SW 1271 (cell line): ENCODE results near the gene ARHGEF1.

Source experiments
- DNase-seq, 2 experiments: peaks; one replicate each; lab custom pipeline; 2025; lab: John Stamatoyannopoulos, UW

ARHGEF1 gene

DNA sequence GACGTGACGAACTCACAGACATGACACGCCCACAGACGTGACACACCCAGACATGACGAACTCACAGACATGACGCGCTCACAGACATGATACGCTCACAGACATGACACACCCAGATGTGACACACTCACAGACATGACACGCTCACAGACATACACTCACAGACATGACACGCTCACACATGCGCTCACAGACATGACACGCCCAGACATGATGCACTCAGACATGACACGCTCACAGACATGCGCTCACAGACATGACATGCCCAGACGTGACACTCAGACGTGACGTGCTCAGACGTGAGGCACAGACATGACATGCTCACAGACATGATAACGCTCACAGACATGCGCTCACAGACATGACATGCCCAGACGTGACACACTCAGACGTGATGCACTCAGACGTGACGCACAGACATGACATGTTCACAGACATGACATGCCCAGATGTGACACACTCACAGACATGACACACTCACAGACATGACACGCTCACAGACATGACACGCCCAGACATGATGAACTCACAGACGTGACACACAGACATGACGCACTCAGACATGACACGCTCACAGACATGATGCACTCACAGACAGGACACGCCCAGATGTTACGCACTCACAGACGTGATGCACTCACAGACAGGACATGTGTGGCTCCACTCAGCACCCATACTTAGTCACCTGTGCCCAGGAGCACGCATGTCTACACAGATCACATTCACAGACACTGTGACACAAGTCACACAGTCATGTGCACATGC is 37.1 kb downstream of the ARHGEF1 start:
- DNase-seq: no peak

DNA sequence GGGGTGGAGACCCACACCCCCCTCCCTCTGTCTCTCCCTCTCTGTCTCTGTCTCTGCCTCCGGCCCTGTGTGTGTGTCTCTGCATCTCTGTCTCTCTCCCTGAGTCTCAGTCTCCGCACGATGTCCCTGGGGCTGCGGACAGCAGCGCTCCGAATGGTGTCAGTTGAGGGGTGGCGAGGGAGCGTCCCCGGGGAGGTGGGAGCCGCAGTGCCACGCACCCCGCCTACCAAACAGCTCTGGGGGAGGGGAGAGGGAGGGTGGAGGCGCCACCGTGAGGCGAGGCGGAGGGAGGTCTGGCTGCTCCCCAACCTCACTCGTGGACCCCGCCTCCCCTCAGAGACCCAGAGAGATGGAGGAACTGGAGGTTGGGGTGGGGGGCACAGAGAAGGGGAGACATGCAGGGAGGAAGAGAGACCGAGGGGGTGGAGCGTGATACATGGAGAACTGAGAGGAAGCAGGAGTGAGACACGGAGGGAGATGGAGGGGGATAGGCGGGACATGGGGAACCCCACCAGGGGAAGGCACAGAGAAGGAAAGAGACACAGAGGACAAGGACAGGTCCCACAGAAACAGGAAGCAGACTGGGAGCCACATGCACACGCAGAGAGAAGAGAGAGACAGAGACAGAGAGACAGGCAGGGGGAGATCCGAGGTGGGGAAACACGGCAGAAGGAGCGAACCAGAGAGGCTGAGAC is 38.0 kb downstream of the ARHGEF1 start:
- DNase-seq: no peak

DNA sequence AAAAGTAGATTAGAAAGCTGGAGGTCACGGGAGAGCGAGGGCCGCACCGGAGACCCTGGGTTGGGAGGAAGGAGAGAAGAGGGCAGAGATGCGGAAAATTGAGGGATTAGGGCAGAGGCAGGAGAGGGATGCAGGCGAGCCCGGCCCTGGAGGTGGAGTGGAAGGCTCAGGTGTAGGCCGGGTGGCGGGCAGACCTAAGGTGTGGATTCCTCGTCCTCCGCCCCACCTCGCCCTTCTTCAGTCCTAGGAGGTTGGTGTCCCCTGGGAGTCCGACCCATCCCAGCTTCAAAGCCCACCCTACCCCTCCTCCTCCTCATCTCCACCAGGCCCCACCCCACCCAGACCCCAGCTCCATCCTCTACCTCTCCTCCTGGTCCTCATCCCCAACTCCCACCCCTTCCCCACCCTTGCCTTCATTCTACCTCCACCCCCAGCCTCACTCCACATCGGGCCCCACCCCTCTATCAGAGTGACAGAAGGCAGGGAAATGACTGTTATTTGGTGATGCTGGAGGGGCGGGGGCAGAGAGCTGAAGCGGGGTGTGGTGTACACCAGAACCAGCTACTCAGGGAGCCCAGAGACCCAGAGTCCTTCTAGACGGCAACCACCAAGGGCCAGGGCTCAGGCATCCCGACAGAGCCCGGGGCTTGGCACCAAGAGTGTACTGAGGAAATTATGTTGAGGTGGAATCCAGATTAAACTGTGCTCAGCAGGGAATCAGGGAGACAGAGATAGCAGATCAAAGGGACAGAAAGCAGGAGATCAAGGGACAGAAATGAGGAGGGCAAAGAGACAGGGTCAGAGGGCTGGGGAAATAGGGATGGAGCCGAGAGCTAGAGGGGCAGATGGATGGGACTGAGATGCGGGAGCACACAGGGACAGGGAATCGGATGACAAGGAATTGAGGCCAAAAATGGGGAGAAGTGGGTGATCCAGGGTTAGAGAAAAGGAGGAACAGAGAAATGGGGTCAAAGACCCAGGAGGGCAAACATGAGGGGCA is 38.9 kb downstream of the ARHGEF1 start:
- DNase-seq: no peak

DNA sequence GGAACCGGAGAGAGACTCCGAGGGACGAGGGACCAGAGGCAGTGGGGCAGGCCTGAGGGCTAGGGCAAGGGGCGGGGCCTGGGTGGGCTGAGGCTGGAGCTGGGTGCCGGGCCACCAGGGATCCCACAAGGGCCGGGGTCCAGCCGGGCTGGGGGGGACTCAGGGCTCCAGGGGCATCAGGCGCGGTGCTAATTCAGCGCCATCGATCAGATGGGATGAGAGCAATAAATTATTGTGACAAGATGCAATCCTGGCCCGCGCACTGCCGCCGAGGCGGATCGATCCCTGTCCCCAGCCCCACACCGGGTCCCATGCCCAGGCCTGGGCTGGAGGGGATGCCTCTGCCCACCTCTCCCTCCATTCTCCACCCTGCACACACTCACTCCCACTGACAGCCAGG is 39.6 kb downstream of the ARHGEF1 start:
- DNase-seq: no peak

DNA sequence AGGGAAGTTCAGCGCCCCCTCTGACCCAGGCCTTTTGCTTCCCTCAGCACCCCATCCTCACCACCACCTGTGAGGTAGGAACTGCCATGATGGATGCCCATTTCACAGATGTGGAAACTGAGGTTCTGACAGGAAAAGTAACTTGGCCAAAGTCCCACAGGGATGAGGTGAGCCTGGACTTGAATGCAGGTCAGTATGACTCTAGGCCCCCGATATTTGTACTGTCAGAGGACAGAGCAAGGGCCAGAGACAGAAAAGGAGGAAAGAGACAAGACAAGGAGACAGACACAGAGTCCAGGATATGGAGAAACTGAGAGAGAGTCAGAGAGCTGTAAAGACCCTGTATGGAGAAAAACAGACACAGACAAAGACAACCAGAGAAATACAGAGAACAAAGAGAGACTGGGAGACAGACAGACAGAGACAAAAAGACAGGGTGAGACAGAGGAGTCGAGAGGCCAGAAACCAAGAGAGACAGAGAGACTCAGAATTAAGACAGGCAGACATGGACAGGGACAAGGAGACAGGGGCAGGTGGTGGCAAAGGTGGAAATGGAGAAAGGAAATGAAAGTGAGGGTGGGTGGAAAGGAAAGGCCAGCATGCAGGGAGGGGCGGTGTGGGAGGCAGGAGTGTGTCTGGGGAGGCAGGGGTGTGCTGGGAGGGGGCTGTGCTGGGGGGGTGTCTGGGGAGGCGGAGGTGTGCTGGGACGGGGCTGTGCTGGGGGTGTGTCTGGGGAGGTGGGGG is 40.2 kb downstream of the ARHGEF1 start:
- DNase-seq: no peak

DNA sequence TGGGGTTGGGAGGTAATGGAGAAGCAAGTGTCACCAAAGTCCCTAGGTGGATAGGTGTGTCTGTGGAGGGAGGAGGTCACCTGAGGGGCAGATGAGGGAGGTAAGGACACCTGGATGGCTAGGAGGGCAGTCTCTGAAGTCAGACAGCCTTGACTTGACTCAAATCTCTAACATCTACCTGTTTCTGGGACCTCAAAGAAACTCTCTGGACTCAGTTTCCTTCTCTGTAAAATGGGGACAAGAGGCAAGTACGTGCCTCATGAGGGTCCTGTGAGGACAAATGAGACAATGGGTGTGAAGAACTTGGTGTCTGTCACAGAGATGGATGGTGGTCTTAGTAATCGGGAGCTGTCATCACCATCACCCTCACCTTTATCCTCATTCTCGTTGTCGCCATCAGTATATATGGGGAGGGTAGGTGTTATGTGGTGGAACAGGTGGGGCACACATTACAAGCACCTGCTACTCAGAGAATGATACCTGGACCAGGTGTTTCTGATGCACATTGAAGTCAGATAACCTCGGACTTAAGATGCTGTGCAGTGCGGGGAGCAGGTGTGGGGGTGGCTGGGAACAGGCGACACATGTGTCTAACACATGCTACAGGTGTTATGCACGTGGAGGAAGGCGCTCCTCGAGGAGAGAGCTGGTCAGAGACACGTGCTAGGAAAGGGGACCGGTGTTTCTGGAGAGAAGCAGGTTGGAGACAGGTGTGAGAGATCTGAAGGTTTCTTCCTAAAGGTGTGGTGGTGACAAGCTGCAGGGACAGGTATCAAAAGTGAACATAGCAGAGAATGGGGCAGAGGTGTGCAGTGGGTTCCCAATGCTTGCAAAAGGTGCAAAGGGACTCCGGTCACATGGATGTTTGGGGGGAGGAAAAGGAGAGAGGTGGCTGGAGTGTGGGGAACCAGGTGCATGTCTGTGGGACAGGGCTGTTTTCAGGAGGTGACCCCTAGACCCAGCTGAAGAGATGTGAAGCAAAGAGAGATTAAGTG is 41.5 kb downstream of the ARHGEF1 start:
- no peak for DNase-seq

DNA sequence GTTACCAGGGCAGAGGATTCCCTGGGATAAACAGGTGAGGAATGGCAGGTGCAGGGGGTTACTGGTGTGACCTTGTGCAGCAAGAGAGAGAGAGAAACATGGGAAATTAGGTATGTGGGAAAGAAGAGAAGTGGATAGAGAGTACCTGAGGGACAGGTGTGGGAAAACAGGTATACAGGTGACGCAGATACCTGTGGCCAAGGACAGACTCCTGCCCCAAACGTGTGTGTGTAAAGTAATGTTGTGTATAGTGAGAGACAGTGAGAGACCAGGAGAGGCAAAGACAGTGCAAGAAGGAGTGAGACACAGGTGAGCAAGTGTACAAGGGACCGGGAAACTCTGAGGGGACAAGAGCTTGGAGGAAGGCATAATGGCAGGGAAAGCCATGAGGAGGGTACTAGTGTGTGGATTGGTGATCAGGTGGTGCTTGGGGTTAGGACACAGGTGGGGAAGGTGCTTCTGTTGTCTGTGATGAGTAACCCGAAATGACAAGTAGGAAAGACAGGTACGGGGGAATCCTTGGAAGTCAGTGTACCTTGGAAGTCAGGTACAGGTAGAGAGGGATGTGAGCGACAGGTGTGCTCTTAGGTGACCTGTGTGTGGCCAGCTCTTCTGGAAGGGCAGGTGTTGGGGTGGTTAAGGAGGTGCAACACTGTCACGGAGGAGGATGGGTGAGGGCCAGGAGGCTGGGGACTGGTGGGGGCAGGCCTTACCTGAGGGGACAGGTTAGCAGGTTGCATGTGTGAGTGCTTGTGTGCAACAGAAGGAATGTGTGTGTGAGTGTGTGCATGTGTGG is 42.4 kb downstream of the ARHGEF1 start:
- no peak for DNase-seq

DNA sequence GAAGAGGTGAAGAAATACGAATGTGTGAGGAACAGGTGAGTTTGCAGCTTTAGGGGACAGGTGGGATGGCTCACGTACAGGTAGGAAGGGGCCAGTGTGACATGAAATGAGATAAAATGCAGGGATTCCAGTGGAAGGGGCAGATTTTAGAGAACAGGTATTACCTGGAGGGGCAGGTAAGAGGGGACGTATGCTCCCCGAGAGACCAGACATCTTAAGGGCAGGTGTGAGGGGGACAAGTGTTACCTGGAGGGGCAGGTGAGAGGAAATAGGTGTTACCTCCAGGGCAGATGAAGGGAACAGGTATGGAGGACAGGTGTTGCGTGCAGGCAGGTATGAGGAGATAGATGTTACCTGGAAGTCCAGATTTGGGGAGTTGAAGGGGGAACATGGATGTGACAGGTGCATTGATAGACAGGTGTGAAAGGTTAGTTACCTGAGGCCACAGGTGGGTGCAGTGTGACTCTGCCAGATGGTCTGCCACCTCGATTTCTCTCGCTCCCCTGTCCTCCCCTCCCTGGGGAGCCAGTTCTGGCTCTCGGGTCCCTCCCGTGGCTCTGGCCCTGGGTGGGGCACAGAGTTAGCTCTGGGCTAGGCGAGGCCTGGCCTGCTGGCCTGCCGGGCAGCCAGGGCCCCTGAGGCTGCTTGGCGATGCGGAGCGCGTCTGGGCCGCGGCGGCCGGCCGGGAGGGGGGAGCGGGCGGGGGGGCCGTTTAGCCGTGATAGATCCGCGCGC is 43.2 kb downstream of the ARHGEF1 start:
- DNase-seq: no peak

DNA sequence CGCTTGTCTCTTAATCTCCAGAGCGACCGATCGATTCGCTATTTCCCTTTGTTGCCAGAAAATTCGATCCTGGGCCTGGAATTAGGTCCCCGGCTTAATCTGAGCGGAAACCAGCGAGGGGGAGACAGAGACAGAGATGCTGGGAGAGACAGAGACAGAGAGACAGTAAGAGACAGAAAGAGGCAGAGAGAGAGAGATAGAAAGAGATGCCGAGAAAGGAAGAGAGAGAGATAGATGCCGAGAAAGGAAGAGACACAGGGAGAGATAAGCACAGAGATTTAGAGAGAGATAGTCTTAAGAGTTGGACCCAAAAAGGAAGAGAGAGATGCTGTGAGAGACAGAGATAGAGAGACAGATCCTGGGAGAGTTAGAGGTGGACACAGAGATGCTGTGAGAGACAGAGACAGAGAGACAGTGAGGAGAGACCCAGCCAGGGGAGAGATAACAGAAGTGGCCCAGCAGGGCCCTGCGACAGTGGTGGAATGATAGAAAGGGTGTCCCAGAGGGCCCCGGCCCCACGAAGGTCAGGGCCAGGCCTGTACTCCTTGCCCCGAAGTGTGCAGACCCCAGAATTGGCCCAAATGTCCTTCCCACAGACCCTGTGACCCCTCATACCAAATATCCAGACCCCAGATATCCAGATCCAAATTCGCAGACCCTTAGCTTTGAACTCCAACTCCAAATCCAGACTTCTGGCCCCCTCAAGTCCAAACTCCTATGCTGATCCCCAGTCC is 43.9 kb downstream of the ARHGEF1 start:
- no peak for DNase-seq

DNA sequence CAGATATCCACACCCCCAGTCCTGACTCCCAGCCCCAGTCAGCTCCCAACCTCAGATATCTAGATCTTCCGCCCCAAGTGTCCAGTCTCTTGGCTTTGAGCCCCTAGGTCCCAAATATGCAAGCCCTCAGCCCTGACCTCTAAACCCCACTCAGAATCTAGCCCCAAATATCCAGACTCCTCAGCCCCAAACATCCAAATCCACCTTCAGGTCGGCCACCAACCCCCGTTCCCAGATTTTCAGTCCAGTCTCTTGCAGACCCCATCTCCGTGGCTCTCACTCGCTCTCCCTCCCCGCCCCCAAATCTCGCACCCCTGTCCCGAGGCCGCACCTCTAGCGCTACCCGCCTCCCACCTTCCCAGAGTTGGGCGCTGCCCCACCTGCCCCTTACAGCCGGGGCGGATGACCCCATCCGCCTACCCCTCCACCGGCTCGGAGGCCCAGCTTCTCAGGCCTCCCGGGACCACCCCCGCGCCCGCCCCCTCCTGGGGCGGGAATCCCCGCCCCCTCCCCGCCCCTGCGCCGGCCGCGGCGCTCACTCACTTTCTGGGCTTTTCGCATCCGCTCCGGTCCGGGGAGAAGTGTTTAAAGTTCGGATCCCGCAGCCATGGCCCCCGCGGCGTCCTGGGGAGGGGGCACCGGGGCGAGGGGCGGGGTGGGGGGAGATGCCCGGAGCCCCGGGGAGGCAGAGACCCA is 44.7 kb downstream of the ARHGEF1 start:
- no peak for DNase-seq

DNA sequence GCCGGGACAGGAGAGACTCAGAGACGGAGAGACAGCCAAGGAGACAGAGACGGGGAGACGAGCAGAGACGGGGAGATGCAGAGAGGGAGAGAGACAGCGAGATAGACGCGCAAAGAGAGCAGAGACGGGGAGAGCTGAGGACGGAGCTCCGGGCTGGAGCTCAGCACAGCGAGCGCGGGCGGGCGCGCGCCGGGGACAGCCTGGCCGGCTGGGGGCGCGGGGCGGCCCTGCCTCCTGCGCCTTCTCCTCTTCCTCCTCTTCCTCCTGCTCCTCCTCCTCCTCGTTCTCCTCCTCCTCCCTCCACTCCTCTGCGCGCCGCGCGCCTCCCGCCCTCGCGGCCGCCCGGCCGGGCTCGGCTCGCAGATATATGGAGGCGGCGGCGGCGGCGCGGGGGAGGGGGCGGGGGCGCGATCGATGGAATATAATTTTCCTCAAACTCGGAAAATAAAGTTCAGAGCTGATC is 45.3 kb downstream of the ARHGEF1 start, which contains the start of gene ERFL:
ERFL (minus strand) TSS at position 229 of the 463 bp plus-strand sequence. CDS start 15,530 bp downstream, outside the sequence.
- no peak for DNase-seq

DNA sequence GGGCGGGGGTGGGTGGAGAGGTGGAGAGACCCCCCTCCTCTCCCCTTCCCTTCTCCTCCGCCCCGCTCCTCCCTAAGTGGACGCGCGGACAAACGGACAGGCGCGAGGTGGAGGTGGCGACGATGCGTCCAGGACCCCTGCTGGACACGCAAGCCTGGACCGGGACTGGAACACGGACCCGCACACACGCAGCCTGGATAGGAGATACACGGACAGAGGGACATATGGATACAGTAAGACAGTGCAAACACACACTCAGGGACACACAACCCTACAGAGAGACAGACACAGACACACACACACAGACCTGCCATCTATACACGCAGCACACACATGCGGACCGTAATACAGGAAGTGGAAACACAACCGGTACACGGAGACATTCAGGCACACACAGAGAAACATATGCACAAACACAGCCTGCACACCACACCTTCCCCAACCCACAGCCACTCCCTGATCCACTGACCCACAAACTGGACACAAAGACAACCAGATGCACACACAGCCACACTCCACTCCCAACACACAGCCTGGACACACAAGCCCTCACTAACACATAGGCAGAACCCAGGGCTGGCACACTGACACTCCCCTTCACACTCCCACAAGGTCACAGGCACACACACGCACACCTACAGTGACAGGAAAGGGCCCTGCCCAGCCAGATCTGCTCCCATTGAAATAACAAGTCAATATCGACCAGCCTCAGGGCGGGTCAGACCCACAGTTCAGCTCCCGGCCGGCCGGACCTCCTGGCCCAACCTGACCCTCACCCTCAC is 46.0 kb downstream of the ARHGEF1 start:
- no peak for DNase-seq

DNA sequence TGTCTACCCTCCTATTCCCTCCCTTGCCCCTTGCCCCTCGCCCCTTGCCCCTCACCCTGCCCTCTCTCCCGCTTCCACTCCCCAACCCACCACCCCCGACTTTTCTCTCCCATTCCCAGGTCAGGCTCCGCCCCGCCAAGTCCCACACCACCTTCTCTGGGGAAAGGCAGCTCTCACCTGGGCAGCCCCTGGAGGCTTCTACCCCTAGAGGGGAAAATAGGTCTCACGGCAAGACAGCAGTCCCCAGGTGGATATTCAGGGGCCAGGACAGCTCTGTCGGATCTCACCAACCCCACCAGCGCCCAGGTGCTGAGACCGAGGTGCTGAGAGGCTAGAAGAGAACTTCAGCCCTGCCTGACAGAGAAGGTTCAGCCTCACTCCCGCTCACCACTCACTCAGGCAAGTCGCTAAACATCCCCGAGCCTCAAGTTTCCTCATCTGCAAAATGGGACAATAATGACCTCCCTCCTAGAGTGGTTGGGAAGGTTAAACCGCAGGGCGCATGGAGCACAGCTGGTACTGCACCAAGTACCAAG is 46.6 kb downstream of the ARHGEF1 start:
- no peak for DNase-seq

DNA sequence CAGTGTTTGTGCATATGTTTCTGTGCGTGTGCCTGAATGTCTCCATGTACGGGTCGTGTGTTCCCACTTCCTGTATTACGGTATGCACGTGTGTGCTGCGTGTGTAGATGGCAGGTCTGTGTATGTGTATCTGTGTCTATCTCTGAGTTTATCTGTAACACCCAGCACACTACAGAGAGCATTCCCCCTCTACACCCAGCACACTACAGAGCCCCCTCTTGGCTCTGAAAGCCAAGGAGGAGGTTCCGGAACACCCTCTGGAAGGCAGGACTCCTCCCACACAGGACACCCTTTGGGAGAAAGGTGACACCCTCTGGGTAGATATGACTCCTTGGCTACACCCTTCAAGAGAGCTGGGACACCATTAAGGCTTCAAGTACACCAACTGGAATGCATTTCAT is 47.3 kb downstream of the ARHGEF1 start:
- no peak for DNase-seq

DNA sequence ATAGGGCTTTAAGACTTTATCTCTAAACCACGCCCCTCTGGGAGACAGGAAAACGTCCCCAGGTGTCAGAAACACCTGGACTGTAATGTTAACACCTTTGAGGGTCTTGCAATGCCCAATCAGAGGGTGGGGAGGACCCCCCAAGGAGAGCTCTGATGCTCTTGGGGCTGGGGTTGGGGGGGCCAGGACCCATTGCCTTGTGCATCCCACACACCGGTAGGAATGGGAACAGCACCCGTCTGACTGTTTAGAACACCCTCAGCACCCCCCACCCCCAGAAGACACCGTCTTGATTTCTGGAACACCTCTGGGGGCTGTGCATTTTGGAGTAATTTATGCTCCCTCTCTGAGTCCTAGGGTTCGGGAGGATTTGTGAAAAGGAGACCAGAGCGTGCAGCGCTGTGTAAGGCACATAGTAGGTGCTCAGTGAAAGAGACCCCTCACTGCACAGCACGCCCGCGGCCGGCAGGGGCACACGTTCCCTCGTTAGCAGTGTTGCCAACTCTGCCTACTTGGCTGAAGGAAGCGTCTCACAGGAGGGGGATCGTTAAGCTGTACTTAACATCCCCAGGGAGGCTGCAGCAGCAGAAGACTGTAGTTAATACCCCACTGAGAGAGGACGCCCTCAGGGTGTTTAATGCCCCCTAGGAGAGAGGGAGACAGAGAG is 48.1 kb downstream of the ARHGEF1 start:
- DNase-seq: no peak

DNA sequence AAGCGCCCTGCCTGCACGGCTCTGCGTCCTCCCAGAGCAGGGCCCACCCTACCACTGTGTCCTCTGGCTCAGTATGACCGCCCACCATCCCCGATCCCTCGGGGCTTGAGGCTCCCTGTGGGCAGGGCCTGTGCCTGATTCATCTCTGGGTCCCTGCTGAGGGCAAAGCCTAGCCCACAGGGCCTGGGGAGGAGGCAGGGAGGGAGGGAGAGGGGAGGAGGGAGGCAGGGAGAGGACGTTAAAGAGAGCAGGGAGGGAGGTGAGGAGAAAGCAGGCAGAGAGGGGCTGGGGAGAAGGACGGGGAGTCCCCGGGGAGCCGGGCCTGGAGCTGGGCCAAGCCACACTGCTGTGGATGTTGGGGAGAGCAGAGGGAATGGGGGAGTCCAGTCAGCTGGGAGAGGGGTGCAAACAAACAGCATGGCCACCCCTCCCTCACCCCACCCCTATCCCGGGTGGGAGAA is 49.3 kb downstream of the ARHGEF1 start:
- DNase-seq: no peak
